ENCODE results near the gene RUNX3.

- TF ChIP-seq CTCF (IDR thresholded peaks at IDR 0.05; ENCODE audit: insufficient read depth, low read length, poor library complexity, severe bottlenecking) (no peak), EZH2phosphoT487 (conservative IDR thresholded peaks at IDR 0.05; ENCODE audit: low read length) (no peak)
These were observed 31.3 kb upstream of the RUNX3 start for GRCh38 chr1:24961334-24961733.
